ENCODE measurements around the gene PPM1H.
"Not testable (repeated sequence)": the region's sequence is repeated elsewhere in the genome, so short reads cannot be mapped to it uniquely, and the experiment has no call there.

PPM1H gene

DNA sequence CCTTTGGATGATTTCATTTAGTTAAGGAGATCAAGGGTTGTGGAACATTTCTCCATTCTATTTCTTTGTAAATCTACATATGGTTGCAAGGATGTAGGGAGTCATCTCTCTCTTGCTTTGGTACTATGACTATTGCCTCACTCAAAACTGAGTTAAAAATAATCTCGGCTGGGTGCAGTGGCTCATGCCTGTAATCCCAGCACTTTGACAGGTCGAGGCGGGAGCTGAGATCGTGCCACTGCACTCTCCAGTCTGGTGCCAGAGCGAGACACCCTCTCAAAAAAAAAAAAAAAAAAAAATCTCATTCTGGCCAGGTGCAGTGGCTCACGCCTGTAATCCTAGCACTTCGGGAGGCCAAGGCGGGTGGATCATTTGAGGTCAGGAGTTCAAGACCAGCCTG is 24.8 kb upstream of the PPM1H start:
- TF ChIP-seq, protein P1, sequence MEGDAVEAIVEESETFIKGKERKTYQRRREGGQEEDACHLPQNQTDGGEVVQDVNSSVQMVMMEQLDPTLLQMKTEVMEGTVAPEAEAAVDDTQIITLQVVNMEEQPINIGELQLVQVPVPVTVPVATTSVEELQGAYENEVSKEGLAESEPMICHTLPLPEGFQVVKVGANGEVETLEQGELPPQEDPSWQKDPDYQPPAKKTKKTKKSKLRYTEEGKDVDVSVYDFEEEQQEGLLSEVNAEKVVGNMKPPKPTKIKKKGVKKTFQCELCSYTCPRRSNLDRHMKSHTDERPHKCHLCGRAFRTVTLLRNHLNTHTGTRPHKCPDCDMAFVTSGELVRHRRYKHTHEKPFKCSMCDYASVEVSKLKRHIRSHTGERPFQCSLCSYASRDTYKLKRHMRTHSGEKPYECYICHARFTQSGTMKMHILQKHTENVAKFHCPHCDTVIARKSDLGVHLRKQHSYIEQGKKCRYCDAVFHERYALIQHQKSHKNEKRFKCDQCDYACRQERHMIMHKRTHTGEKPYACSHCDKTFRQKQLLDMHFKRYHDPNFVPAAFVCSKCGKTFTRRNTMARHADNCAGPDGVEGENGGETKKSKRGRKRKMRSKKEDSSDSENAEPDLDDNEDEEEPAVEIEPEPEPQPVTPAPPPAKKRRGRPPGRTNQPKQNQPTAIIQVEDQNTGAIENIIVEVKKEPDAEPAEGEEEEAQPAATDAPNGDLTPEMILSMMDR (IDR thresholded peaks at IDR 0.05; ENCODE audit: low read depth, low read length): no peak
- no peak overlapping the region for H3K4me3 ChIP-seq (ENCODE audit: low read depth, low read length)

- H3K4me3 ChIP-seq (ENCODE audit: low read depth, low read length): no peak overlapping the region
- TF ChIP-seq, protein P1 (IDR thresholded peaks at IDR 0.05; ENCODE audit: low read depth, low read length): no peak
These were observed 22.4 kb upstream of the PPM1H start for GRCh38 chr12:62957233-62957953.

DNA sequence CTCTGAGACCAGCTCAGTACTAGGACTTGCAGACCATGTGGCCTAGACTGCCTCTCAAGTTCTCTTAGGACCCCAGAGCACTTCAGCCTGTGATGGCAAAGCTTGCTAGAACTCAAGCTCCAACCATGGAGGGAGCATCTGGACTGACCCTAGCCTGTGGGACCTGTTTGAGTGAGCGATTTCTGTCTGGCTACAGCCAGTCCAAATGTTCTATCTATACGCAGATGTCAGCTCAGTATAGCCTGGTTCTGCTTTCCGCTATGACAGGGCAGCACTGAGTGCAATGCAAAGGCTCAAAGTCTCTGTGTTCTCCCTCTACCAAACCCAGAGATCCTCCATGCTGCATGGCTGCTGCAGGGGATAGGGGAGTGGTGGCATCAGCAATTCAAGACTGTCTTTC is 20.7 kb upstream of the PPM1H start:
- TF ChIP-seq, protein P1 (IDR thresholded peaks at IDR 0.05; ENCODE audit: low read depth, low read length): no peak
- H3K4me3 ChIP-seq (ENCODE audit: low read depth, low read length): no peak overlapping the region

- TF ChIP-seq, protein P1 (IDR thresholded peaks at IDR 0.05; ENCODE audit: low read depth, low read length): no peak
- H3K4me3 ChIP-seq (ENCODE audit: low read depth, low read length): no peak overlapping the region
These were observed 15.4 kb upstream of the PPM1H start for GRCh38 chr12:62950317-62950716.

- TF ChIP-seq, protein P1 (IDR thresholded peaks at IDR 0.05; ENCODE audit: low read depth, low read length): no peak
These were observed 13.2 kb upstream of the PPM1H start for GRCh38 chr12:62948123-62948522.

GRCh38 chr12:62947364-62947763 is 12.4 kb upstream of the PPM1H start:
- TF ChIP-seq, protein P1 (IDR thresholded peaks at IDR 0.05; ENCODE audit: low read depth, low read length): no peak
- no peak overlapping the region for H3K4me3 ChIP-seq (ENCODE audit: low read depth, low read length)

More at GRCh38 chr12:62948123-62948522, 13.2 kb upstream of the PPM1H start:
- H3K4me3 ChIP-seq (ENCODE audit: low read depth, low read length): no peak overlapping the region

- TF ChIP-seq, protein P1 (IDR thresholded peaks at IDR 0.05; ENCODE audit: low read depth, low read length): no peak
- H3K4me3 ChIP-seq (ENCODE audit: low read depth, low read length): no peak overlapping the region
These were observed 8.9 kb upstream of the PPM1H start for GRCh38 chr12:62943779-62944395.

DNA sequence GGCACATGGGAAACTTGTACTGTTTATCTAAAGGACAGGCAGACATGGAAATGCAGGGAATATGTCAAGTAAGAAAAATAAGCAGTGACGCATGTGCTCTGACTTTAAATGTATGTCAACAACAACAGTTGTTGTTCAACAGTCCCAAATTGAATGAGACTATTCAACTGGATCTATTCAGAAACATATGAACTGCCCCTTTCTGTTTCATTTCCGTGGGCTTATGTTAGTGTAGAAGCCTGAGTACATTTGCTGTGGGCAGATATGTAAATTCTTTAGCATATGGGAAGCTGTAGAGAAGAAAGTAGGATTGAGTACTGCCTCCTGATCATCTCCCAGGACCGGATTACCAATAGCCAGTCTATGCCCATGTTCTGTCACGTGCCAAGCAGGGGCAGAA is 7.4 kb upstream of the PPM1H start:
- not testable (repeated sequence) for H3K4me3 ChIP-seq (ENCODE audit: low read depth, low read length)
